GM12892 (cell line): Measurements from ENCODE around the gene ANKRD45. TPM values are rescaled to one million over a fixed set of nuclear protein-coding genes. Genes with fewer than 3 reads are reported as not detected.
"Not testable (repeated sequence)": the region's sequence is repeated elsewhere in the genome, so short reads cannot be mapped to it uniquely, and the experiment has no call there.

Source experiments
- DNase-seq: peaks from one replicate; pipeline ENCODE4 v3.0.0; 2011; ENCODE audit not compliant: insufficient read length
- FAIRE-seq: peaks from 2 replicates; lab custom pipeline; 2011; peaks lifted over from hg19 to GRCh38; lab: Jason Lieb, UNC
- POLR2A ChIP-seq: IDR thresholded peaks from 2 replicates; pipeline ENCODE4 v1.6.1; 2011; ENCODE audit warnings: low read depth, low read length, control low read depth
- POLR2AphosphoS5 ChIP-seq: IDR thresholded peaks from 2 replicates; pipeline ENCODE4 v1.6.1; 2011; ENCODE audit warnings: low read depth, low read length, control low read depth
- TAF1 ChIP-seq: IDR thresholded peaks from 2 replicates; pipeline ENCODE4 v1.6.1; 2011; ENCODE audit warnings: low read depth, mild to moderate bottlenecking, control low read depth, low read length, borderline replicate concordance
- polyA plus RNA-seq: library from polyadenylated mRNA; unstranded; fragments of >200 nt; gene quantifications from one replicate; pipeline ENCODE4 v1.2.1, GENCODE V29; 2012; ENCODE audit warnings: missing spikeins, inconsistent platforms; ENCODE audit not compliant: missing spikeins

The ANKRD45 gene, protein sequence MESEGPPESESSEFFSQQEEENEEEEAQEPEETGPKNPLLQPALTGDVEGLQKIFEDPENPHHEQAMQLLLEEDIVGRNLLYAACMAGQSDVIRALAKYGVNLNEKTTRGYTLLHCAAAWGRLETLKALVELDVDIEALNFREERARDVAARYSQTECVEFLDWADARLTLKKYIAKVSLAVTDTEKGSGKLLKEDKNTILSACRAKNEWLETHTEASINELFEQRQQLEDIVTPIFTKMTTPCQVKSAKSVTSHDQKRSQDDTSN
- polyA plus RNA-seq, result not detected

- no peak for TF ChIP-seq POLR2AphosphoS5
- no peak for TF ChIP-seq POLR2A
- DNase-seq (peak; percentile 8), FAIRE-seq (no peak)
These were observed at the start of gene ANKRD45 for GRCh38 chr1:173669491-173669941. TSS of gene ANKRD45 (minus strand) at chr1:173669851. CDS start at chr1:173659418, 10,433 bp downstream.

DNA sequence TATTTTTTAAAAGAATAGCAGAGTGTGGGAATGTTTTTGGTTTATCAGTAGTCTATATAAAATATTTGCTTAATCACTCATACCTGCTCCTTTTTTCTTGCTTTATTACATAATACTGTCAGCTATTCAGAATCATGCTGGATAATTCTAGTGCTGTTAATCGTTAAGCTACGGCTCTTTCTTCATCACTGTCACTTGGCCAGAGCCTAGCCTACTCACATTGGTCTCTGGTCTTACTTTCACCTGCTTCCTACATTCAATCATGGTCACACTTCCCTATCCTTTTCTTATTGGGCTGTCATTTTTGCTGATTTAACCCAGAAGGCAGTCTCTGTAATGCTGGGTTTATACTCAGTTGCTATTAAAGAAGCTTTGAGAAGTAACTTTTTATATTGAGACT, 47.6 kb upstream of the ANKRD45 start:
- DNase-seq (no peak), FAIRE-seq (no peak)
- TF ChIP-seq TAF1, result no peak

DNA sequence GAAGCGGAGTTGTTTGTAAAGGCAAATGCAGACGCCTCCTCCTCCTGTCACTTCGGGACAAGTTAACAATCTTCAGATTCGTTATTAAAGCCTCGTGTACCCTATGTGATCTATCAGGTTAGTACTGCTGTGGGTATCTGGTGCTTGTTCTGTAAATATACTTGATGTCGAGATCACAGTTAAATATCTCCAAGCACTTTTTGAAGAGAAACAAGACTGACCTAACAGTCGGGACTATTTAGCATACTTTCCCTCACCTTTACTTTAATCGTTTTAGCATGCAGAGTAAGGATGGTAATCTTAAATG, 45.8 kb upstream of the ANKRD45 start:
- no peak for FAIRE-seq
- TF ChIP-seq TAF1 (no peak), POLR2A (no peak), POLR2AphosphoS5 (no peak)
- no peak for DNase-seq

DNA sequence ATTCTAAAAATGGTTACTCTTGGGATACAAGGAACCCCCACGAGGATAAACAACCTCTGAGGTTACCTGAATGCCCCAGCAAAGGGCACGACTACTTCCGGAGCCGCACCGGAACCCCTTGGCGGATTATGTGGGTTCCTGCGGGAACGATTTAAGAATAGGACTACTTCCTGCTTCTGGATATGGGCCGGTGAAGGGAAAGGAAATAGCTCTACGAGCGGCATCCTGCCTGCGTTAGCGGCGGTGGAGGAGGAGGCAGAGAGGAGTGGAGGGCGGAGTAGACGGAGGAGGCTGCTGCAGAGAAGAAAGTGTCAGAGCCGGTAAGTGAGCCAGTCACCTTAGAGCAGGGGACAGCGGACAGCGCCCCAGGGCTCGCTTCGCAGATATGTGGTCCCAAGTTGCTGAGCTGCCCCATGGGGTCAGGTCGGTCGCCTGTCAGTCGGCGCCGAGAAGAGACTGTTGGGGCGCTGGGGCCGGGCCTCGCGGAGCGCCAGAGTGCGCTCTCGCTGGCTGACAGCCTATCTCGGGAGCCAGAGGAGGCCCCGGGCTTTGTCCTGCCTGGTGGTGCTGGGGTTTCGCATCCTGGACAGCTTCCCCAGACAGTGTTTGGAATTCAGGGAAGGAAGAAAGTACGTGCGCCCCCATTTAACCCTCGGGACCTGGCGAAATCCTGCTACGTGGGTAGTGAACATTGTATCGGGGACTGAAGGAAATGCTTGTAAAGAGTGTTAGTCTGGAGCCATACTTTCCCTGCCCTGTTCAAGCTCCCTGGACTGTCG, 45.3 kb upstream of the ANKRD45 start, which contains the start of gene KLHL20:
TSS of gene KLHL20 (plus strand) at position 223 of the 779 bp plus-strand sequence. CDS start 1,063 bp downstream, outside the sequence.
- DNase-seq (peak; percentile 54), FAIRE-seq (peak; percentile 88)
- TF ChIP-seq POLR2A, result peak; percentile 95
- TF ChIP-seq POLR2AphosphoS5, result peak; percentile 90
- TF ChIP-seq TAF1, result peak; percentile 92

- TF ChIP-seq TAF1, result no peak
- TF ChIP-seq POLR2AphosphoS5, result no peak
- no peak for TF ChIP-seq POLR2A
- DNase-seq (no peak), FAIRE-seq (no peak)
These were observed 44.7 kb upstream of the ANKRD45 start for GRCh38 chr1:173714441-173714758.

DNA sequence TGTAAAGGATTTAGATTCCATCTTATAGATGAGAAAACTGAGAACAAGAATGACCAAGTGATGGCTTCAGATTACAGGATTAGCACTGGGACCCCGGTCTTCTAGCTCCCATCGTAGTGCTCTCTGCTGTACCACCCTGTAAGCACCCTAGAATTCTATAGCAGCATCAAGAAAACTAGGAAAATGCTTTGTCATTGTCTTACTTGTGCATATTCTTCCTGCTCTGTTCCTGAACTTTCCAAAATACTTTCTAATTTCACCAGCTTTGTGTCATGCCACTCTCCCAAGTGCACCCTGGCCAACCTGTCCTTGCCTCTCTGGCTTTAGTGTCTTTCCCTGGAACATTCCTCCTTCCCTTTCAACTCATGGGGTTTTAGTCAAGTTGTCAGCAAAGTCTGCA, 39.1 kb upstream of the ANKRD45 start:
- TF ChIP-seq TAF1 (no peak), POLR2AphosphoS5 (no peak)
- FAIRE-seq (no peak), DNase-seq (no peak)

DNA sequence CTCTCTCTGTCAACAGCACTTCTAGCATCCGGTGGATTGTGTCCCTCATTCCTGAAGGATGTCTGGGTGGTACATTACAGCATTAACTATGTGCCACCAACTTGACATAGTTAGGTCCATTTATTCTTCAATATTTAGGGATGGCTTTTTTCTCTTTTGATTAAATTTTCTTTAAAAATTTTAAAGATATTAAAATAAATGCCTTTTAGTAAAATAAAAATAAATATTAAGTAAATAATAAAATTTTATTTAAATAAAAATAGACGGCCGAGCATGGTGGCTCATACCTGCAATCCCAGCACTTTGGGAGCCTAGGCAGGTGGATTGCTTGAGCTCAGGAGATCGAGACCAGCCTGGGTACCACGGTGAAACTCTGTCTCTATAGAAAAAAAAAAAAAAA, 35.5 kb upstream of the ANKRD45 start:
- FAIRE-seq (no peak), DNase-seq (no peak)
- TF ChIP-seq POLR2A (no peak), POLR2AphosphoS5 (no peak), TAF1 (no peak)

GRCh38 chr1:173702736-173703135, 33.1 kb upstream of the ANKRD45 start:
- no peak for TF ChIP-seq POLR2AphosphoS5
- no peak for TF ChIP-seq POLR2A
- TF ChIP-seq TAF1, result no peak
- FAIRE-seq, result no peak
- no peak for DNase-seq

DNA sequence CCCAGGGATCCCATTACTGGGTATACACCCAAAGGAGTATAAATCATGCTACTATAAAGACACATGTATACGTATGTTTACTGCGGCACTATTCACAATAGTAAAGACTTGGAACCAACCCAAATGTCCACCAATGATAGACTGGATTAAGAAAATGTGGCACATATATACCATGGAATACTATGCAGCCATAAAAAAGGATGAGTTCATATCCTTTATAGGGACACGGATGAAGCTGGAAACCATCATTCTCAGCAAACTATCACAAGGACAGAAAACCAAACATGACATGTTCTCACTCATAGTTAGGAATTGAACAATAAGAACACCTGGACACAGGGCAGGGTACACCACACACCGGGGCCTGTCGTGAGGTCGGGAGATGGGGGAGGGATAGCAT, 31.6 kb upstream of the ANKRD45 start:
- DNase-seq, FAIRE-seq: not testable (repeated sequence)

GRCh38 chr1:173693238-173693637, 23.6 kb upstream of the ANKRD45 start:
- no peak for DNase-seq
- FAIRE-seq, result no peak
- no peak for TF ChIP-seq POLR2A
- no peak for TF ChIP-seq TAF1
- no peak for TF ChIP-seq POLR2AphosphoS5

DNA sequence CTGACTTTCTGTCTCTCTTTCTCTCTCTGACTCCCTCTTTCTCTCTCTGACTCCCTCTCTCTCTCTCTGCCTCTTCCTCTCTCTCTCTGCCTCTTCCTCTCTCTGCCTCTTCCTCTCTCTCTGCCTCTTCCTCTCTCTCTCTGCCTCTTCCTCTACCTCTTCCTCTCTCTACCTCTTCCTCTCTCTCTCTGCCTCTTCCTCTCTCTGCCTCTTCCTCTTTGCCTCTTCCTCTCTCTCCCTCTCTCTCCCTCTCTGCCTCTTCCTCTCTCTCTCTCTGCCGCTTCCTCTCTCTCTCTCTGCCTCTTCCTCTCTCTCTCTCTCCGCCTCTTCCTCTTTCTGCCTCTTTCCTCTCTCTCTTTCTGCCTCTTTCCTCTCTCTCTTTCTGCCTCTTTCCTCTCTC, 18.6 kb upstream of the ANKRD45 start:
- TF ChIP-seq POLR2AphosphoS5 (no peak), POLR2A (no peak), TAF1 (no peak)
- FAIRE-seq, result no peak
- DNase-seq, result no peak

- not testable (repeated sequence) for FAIRE-seq, DNase-seq
These were observed 15.5 kb upstream of the ANKRD45 start for GRCh38 chr1:173685121-173685520.

- not testable (repeated sequence) for FAIRE-seq, DNase-seq
These were observed 14.2 kb upstream of the ANKRD45 start for GRCh38 chr1:173683838-173684237.
